Liver (tissue), 9 donors: ENCODE data around the gene EEF1G. TPM values are rescaled to one million over a fixed set of nuclear protein-coding genes. Genes with fewer than 3 reads are reported as not detected.

Experiments
- DNase-seq: peaks from one replicate; pipeline ENCODE4 v3.0.0-alpha.2; 2017; ENCODE audit warnings: low spot score
- H3K27ac ChIP-seq, 2 donors: one replicate each; pipeline ENCODE4 v1.7.0; 2013; ENCODE audit warnings: inconsistent platforms in 2 of 2, low read length in 2 of 2, control low read depth in 1 of 2, low read depth in 1 of 2, mild to moderate bottlenecking in 1 of 2
- H3K27me3 ChIP-seq, 4 donors: one replicate each; pipeline versions ENCODE4 v1.6.1 to v1.7.0; 2013; ENCODE audit warnings: low read length in 3 of 4, inconsistent platforms in 1 of 4, mild to moderate bottlenecking in 1 of 4, moderate library complexity in 1 of 4; ENCODE audit not compliant: control insufficient read depth in 4 of 4, insufficient read depth in 4 of 4
- H3K36me3 ChIP-seq, 4 donors: one replicate each; pipeline versions ENCODE4 v1.6.1 to v1.7.0; 2013; ENCODE audit warnings: low read length in 3 of 4, mild to moderate bottlenecking in 3 of 4, low read depth in 1 of 4, moderate library complexity in 1 of 4; ENCODE audit not compliant: control insufficient read depth in 4 of 4, insufficient read depth in 3 of 4
- H3K4me1 ChIP-seq, 4 donors: one replicate each; pipeline versions ENCODE4 v1.6.1 to v1.7.0; 2013; ENCODE audit warnings: low read length in 3 of 4, mild to moderate bottlenecking in 3 of 4, moderate library complexity in 1 of 4; ENCODE audit not compliant: control insufficient read depth in 4 of 4, insufficient read depth in 4 of 4
- H3K4me3 ChIP-seq, 3 donors: one replicate each; pipeline versions ENCODE4 v1.6.1 to v1.7.0; 2013; ENCODE audit warnings: low read length in 3 of 3, control low read depth in 1 of 3, low read depth in 1 of 3, mild to moderate bottlenecking in 1 of 3
- H3K9ac ChIP-seq, 2 donors: one replicate each; pipeline ENCODE4 v1.7.0; 2013; ENCODE audit warnings: low read length in 2 of 2, mild to moderate bottlenecking in 2 of 2, moderate library complexity in 2 of 2, control low read depth in 1 of 2, low read depth in 1 of 2
- H3K9me3 ChIP-seq, 4 donors: one replicate each; pipeline versions ENCODE4 v1.6.1 to v1.7.0; 2013; ENCODE audit warnings: low read length in 3 of 4; ENCODE audit not compliant: control insufficient read depth in 4 of 4
- ATF3 ChIP-seq: IDR thresholded peaks from 2 replicates; pipeline ENCODE4 v1.6.1; 2016; ENCODE audit warnings: antibody characterized with exemption
- EGR1 ChIP-seq, 2 donors: IDR thresholded peaks; 2 replicates each; pipeline ENCODE4 v1.6.1; 2016 to 2018; ENCODE audit warnings: antibody characterized with exemption in 2 of 2, low read depth in 2 of 2
- FOXA1 ChIP-seq: IDR thresholded peaks from 2 replicates; pipeline ENCODE4 v1.6.1; 2016; ENCODE audit warnings: antibody characterized with exemption
- FOXA2 ChIP-seq: IDR thresholded peaks from 2 replicates; pipeline ENCODE4 v1.6.1; 2016; ENCODE audit warnings: antibody characterized with exemption
- GABPA ChIP-seq, 2 donors: IDR thresholded peaks in 1 of 2; conservative IDR thresholded peaks in 1 of 2; 2 replicates each; pipeline ENCODE4 v1.6.1; 2016; ENCODE audit warnings: antibody characterized with exemption in 2 of 2, mild to moderate bottlenecking in 1 of 2, moderate library complexity in 1 of 2
- HNF4A ChIP-seq, 2 donors: conservative IDR thresholded peaks; 2 replicates each; pipeline ENCODE4 v1.6.1; 2016; ENCODE audit warnings: antibody characterized with exemption in 2 of 2, mild to moderate bottlenecking in 2 of 2
- JUND ChIP-seq, 2 donors: IDR thresholded peaks; 2 replicates each; pipeline ENCODE4 v1.6.1; 2016; ENCODE audit warnings: antibody characterized with exemption in 2 of 2
- NR2F2 ChIP-seq: IDR thresholded peaks from 2 replicates; pipeline ENCODE4 v1.6.1; 2016; ENCODE audit warnings: antibody characterized with exemption
- RAD21 ChIP-seq, 2 donors: IDR thresholded peaks; 2 replicates each; pipeline ENCODE4 v1.6.1; 2016; ENCODE audit warnings: antibody characterized with exemption in 2 of 2, mild to moderate bottlenecking in 2 of 2
- REST ChIP-seq: IDR thresholded peaks from 2 replicates; pipeline ENCODE4 v1.6.1; 2016; ENCODE audit warnings: antibody characterized with exemption, mild to moderate bottlenecking
- SP1 ChIP-seq: IDR thresholded peaks from 2 replicates; pipeline ENCODE4 v1.6.1; 2018; ENCODE audit warnings: antibody characterized with exemption, mild to moderate bottlenecking
- TAF1 ChIP-seq: conservative IDR thresholded peaks from 2 replicates; pipeline ENCODE4 v1.6.1; 2016; ENCODE audit warnings: antibody characterized with exemption, mild to moderate bottlenecking
- YY1 ChIP-seq: IDR thresholded peaks from 2 replicates; pipeline ENCODE4 v1.6.1; 2016; ENCODE audit warnings: antibody characterized with exemption, mild to moderate bottlenecking
- ZBTB33 ChIP-seq: IDR thresholded peaks from 2 replicates; pipeline ENCODE4 v1.6.1; 2016; ENCODE audit warnings: antibody characterized with exemption
- WGBS: extraction: QIAGEN DNeasy Blood & Tissue Kit; methylation state at CpG from one replicate; pipeline ENCODE4 v1.1.7; 2013; 5-methylcytosine and 5-hydroxymethylcytosine counted together
- polyA plus RNA-seq, 2 donors: library from polyadenylated mRNA; stranded (reverse) in 1 of 2; unstranded in 1 of 2; fragments of 200-250 nt in 1 of 2; fragments of >200 nt in 1 of 2; fragmentation: Nextera tagmentation in 1 of 2; extraction: Ambion mirVana in 1 of 2; gene quantifications; one replicate each; pipeline versions ENCODE4 v1.2.1 to v1.2.3, GENCODE V29; 2013 to 2015
- total RNA-seq, 2 donors: library from RNA; depleted of rRNA; stranded (reverse); fragments of >200 nt; gene quantifications; one replicate each; pipeline ENCODE4 v1.2.3, GENCODE V29; 2014
- TF ChIP-seq, protein P1 (sequence below): IDR thresholded peaks from 2 replicates; pipeline ENCODE4 v1.6.1; 2016; ENCODE audit warnings: antibody characterized with exemption
- TF ChIP-seq, protein P2 (sequence below): fragments of 150-350 bp; IDR thresholded peaks from 2 replicates; pipeline ENCODE4 v1.5.1; 2017; ENCODE audit warnings: improper control_type of control experiment, low read depth, low read length; ENCODE audit not compliant: missing input control
- donor health status: healthy.
- donor health status: healthy.
- donor health status: healthy.
- donor health status: healthy.
- donor health status: healthy.

The EEF1G gene
- total and polyA plus RNA-seq, 4 donors, result 251 to 640 (median 469) TPM

GRCh38 chr11:62538470-62539237, 35.0 kb downstream of the EEF1G start (continued):
- TF ChIP-seq YY1 (no peak), ZBTB33 (no peak), HNF4A (conservative IDR thresholded peaks at IDR 0.05) (no peak), SP1 (no peak)

GRCh38 chr11:62536301-62536957, 37.3 kb downstream of the EEF1G start:
- H3K4me1 ChIP-seq, result peaks cover 7 to 33% (median 25%) of the 10 kb centered on the region in 4 donors
- WGBS, result 73% methylated on average over 21 of the region's 21 CpGs
- TF ChIP-seq JUND (IDR thresholded peaks at IDR 0.05) (no peak), FOXA1 (no peak), HNF4A (conservative IDR thresholded peaks at IDR 0.05) (no peak), ATF3 (no peak), SP1 (no peak), TAF1 (no peak), NR2F2 (no peak), YY1 (no peak), GABPA (IDR thresholded peaks at IDR 0.05 in 1 of 2, conservative IDR thresholded peaks at IDR 0.05 in 1 of 2) (no peak), REST (no peak), ZBTB33 (no peak), EGR1 (IDR thresholded peaks at IDR 0.05; ENCODE audit: low read depth in 2 of 2) (no peak), RAD21 (IDR thresholded peaks at IDR 0.05) (no peak), FOXA2 (no peak)
- TF ChIP-seq, protein P1, sequence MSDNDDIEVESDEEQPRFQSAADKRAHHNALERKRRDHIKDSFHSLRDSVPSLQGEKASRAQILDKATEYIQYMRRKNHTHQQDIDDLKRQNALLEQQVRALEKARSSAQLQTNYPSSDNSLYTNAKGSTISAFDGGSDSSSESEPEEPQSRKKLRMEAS, result no peak
- TF ChIP-seq, protein P2, sequence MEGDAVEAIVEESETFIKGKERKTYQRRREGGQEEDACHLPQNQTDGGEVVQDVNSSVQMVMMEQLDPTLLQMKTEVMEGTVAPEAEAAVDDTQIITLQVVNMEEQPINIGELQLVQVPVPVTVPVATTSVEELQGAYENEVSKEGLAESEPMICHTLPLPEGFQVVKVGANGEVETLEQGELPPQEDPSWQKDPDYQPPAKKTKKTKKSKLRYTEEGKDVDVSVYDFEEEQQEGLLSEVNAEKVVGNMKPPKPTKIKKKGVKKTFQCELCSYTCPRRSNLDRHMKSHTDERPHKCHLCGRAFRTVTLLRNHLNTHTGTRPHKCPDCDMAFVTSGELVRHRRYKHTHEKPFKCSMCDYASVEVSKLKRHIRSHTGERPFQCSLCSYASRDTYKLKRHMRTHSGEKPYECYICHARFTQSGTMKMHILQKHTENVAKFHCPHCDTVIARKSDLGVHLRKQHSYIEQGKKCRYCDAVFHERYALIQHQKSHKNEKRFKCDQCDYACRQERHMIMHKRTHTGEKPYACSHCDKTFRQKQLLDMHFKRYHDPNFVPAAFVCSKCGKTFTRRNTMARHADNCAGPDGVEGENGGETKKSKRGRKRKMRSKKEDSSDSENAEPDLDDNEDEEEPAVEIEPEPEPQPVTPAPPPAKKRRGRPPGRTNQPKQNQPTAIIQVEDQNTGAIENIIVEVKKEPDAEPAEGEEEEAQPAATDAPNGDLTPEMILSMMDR, result no peak
- peaks cover 13 to 40% (median 34%) of the 10 kb centered on the region in 4 donors for H3K36me3 ChIP-seq
- no peak overlapping the region for H3K4me3 ChIP-seq
- no peaks in the 10 kb centered on the region for H3K9me3 ChIP-seq
- no peaks in the 10 kb centered on the region for H3K27me3 ChIP-seq
- no peak for DNase-seq
- no peak overlapping the region for H3K9ac ChIP-seq
- no peak overlapping the region for H3K27ac ChIP-seq
